ENCODE results near the gene BRPF3. TPM values are rescaled to one million over a fixed set of nuclear protein-coding genes. Genes with fewer than 3 reads are reported as not detected.

Gene BRPF3
- total RNA-seq, 3 donors from 2014 or later, result 74.8 to 84.6 (median 75.9) TPM

DNA sequence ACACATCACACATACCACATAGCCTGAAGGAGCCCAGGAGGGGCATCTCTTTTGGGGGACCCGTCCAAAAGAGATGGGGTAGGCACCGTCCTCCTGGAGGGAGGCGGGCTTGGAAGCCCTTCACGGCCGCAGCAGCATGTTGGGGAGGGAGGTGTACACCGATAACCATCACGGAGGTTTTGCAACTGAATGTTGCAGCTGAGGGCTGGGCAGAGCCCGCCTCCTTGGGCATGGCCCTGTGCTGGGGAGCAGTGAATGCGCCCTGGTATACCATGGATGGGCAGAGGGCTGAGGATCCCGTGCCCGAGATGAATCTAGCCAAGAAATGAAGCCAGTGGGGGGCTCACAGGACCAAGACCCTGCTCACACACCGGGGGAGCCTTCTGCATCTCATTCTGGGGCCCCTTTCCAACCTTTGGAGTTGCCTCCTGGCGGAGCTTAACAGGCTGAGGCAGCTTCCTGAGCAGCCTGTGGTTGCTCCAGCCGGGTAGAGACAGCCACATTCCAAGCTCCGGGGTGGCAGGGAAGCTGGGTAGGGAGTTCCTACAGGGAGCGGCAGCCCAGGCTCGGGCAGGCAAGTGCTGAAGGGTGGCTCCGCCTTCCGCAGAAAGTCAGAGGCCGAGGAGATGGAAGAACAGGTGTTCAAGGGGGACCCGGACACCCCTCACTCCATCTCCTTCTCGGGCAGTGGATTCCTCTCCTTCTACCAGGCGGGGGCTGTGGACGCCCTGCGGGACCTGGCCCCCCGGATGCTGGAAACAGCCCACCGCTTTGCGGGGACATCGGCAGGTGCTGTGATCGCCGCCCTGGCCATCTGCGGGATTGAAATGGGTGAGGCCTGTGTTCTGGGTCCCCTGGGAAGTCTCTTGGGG is 73.5 kb downstream of the BRPF3 start, which contains the start of gene PNPLA1:
Gene PNPLA1, plus strand, starts transcription at position 227 of the 872 bp plus-strand sequence. Its CDS starts 400 bp downstream, at position 627.
- Histone ChIP-seq H3K36me3 (ENCODE audit: low read depth) (no peaks in the 10 kb centered on the region), H3K9me3 (peaks cover 3% of the 10 kb centered on the region), H3K4me3 (no peak within 1 kb of the TSS), H3K4me1 (ENCODE audit: low read depth) (no peaks in the 10 kb centered on the region)
- ATAC-seq (no peak), DNase-seq (no peak)
- TF ChIP-seq, protein P1, sequence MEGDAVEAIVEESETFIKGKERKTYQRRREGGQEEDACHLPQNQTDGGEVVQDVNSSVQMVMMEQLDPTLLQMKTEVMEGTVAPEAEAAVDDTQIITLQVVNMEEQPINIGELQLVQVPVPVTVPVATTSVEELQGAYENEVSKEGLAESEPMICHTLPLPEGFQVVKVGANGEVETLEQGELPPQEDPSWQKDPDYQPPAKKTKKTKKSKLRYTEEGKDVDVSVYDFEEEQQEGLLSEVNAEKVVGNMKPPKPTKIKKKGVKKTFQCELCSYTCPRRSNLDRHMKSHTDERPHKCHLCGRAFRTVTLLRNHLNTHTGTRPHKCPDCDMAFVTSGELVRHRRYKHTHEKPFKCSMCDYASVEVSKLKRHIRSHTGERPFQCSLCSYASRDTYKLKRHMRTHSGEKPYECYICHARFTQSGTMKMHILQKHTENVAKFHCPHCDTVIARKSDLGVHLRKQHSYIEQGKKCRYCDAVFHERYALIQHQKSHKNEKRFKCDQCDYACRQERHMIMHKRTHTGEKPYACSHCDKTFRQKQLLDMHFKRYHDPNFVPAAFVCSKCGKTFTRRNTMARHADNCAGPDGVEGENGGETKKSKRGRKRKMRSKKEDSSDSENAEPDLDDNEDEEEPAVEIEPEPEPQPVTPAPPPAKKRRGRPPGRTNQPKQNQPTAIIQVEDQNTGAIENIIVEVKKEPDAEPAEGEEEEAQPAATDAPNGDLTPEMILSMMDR (IDR thresholded peaks at IDR 0.05), result no peak
- intact Hi-C loops (cut with DNase I, micrococcal nuclease), result no loop called here

- Histone ChIP-seq H3K4me1 (ENCODE audit: low read depth) (no peaks in the 10 kb centered on the region), H3K4me3 (no peak overlapping the region), H3K36me3 (ENCODE audit: low read depth) (no peaks in the 10 kb centered on the region), H3K9me3 (no peaks in the 10 kb centered on the region)
- intact Hi-C loops (cut with DNase I, micrococcal nuclease), result no loop called here
- ATAC-seq (no peak), DNase-seq (no peak)
- TF ChIP-seq, protein P1 (IDR thresholded peaks at IDR 0.05), result no peak
Observed at GRCh38 chr6:36272234-36272633, 75.7 kb downstream of the BRPF3 start.

DNA sequence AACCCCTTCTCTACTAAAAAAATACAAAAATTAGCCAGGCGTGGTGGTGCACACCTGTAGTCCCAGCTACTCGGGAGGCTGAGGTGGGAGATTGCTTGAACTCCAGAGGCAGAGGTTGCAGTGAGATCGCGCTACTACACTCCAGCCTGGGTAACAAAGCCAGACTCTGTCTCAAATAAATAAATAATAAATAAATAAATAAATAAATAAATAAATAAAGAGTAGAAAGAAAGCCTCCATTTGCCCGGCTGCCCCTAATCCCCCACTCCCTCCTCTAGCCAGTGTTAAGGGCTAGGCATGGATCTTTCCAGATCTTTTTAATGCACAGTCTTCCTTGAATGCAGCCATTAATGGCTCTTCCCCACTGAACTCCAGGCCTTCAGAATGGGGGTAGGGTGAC is 76.5 kb downstream of the BRPF3 start:
- H3K4me3 ChIP-seq, result no peak overlapping the region
- intact Hi-C loops (cut with DNase I, micrococcal nuclease), result no loop called here
- ATAC-seq (no peak), DNase-seq (no peak)
- no peaks in the 10 kb centered on the region for H3K4me1 ChIP-seq (ENCODE audit: low read depth)
- no peaks in the 10 kb centered on the region for H3K36me3 ChIP-seq (ENCODE audit: low read depth)
- no peaks in the 10 kb centered on the region for H3K9me3 ChIP-seq
- TF ChIP-seq, protein P1 (IDR thresholded peaks at IDR 0.05), result no peak

- ATAC-seq (peak; percentile 46), DNase-seq (no peak)
- intact Hi-C loops (cut with DNase I, micrococcal nuclease), result no loop called here
- no peaks in the 10 kb centered on the region for H3K9me3 ChIP-seq
- H3K4me1 ChIP-seq (ENCODE audit: low read depth), result no peaks in the 10 kb centered on the region
- H3K36me3 ChIP-seq (ENCODE audit: low read depth), result no peaks in the 10 kb centered on the region
- TF ChIP-seq, protein P1 (IDR thresholded peaks at IDR 0.05), result no peak
- H3K4me3 ChIP-seq, result no peak overlapping the region
Observed at GRCh38 chr6:36273802-36274514, 77.4 kb downstream of the BRPF3 start.

DNA sequence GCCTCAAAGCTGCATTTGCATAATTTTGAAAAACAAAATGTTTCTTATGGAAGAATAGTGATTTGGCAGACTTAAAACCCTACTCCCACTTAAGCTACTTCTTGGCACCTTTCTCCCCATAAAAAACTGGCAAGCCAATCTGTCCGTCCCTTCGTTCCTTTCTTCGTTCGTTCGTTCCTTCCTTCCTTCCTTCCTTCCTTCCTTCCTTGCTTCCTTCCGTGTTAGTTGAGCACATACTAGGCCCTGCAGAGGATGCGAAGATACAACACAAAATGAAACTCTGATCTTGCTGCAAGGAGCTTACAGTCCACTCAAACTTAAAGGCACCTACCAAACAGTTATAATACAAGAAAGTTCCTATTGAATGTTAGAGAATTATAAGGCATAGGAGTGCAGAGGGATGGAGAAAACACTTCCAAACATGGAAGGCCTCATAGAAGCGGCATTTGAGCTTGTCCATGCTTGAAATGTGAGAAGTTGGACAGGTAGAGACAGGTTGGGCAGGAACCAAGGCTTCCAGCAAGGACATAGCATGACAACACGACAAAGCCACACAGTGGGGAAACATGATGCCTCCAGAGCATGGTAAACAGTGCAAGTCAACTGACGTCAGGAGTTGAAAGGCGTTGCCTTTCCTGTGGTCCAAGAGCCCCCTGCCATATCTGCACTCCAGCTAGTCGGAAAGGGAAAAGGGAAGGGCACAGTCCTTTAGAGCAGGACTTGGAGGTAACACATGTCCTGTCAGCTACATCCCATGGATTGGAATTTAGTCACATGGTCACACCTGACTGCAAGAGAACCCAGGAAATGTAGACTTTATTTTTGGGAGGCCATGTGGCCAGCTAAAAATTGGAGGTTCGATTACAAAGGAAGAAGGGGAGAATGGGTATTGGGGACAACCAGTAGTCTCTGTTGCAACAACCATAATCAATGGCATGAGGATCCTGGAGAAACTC is 80.3 kb downstream of the BRPF3 start:
- DNase-seq (no peak), ATAC-seq (no peak)
- Histone ChIP-seq H3K9me3 (no peaks in the 10 kb centered on the region), H3K4me1 (ENCODE audit: low read depth) (no peaks in the 10 kb centered on the region), H3K36me3 (ENCODE audit: low read depth) (no peaks in the 10 kb centered on the region), H3K4me3 (no peak overlapping the region)
- intact Hi-C loops (cut with DNase I, micrococcal nuclease), result no loop called here
- TF ChIP-seq, protein P1 (IDR thresholded peaks at IDR 0.05), result no peak

Measured in mucosa of descending colon (tissue), 3 donors.